ENCODE results near the gene GPS2. TPM values are rescaled to one million over a fixed set of nuclear protein-coding genes. Genes with fewer than 3 reads are reported as not detected.

The GPS2 gene
- total and polyA plus RNA-seq, 2 of the 4 experiments (the other 2 are of a cell fraction) = 36.2 to 50.9 TPM

- no peak overlapping the region for H3K9ac ChIP-seq (ENCODE audit: low read depth, low read length)
- no peak overlapping the region for H3K27ac ChIP-seq (ENCODE audit: insufficient read depth, low read length)
- H3K18ac ChIP-seq (ENCODE audit: low read depth, low read length) = no peak overlapping the region
- H3K9me1 ChIP-seq (ENCODE audit: insufficient read depth, low read length) = 0 out of 2 replicates have a peak, but pooled peaks cover 4% of the 10 kb centered on the region
- no peak overlapping the region for H3K4ac ChIP-seq (ENCODE audit: low read depth, low read length)
- H4K8ac ChIP-seq (ENCODE audit: low read depth in 2 of 2, low read length in 2 of 2) = no peak overlapping the region
- H4K5ac ChIP-seq (ENCODE audit: low read depth, low read length) = no peak overlapping the region
- no peak for ATAC-seq (ENCODE audit: low read depth)
- H3K23ac ChIP-seq (ENCODE audit: low read depth, low read length) = no peak overlapping the region
- TF ChIP-seq CHD1 (IDR thresholded peaks at IDR 0.05; ENCODE audit: low read depth, low read length) (no peak), CEBPB (IDR thresholded peaks at IDR 0.05; ENCODE audit: low read depth, low read length) (no peak), MAZ (IDR thresholded peaks at IDR 0.05; ENCODE audit: borderline replicate concordance, low read depth, low read length) (no peak), MXI1 (IDR thresholded peaks at IDR 0.05; ENCODE audit: borderline replicate concordance, low read depth, low read length) (no peak), ELK1 (IDR thresholded peaks at IDR 0.05; ENCODE audit: borderline replicate concordance, low read depth, low read length) (no peak), FOS (IDR thresholded peaks at IDR 0.05; ENCODE audit: low read depth, low read length) (no peak), POLR2A (IDR thresholded peaks at IDR 0.05; ENCODE audit: low read depth, low read length) (no peak), USF2 (IDR thresholded peaks at IDR 0.05; ENCODE audit: low read depth, low read length) (no peak), RAD21 (IDR thresholded peaks at IDR 0.05; ENCODE audit: low read length) (no peak), MAFK (IDR thresholded peaks at IDR 0.05; ENCODE audit: low read depth, low read length) (no peak), CTCF (conservative IDR thresholded peaks at IDR 0.05; ENCODE audit: low read depth, low read length) (no peak), SMC3 (IDR thresholded peaks at IDR 0.05; ENCODE audit: low read depth, low read length) (no peak), BHLHE40 (IDR thresholded peaks at IDR 0.05; ENCODE audit: low read depth, low read length) (no peak), NFE2L2 (IDR thresholded peaks at IDR 0.05; ENCODE audit: low read depth, low read length) (no peak), RCOR1 (IDR thresholded peaks at IDR 0.05; ENCODE audit: insufficient replicate concordance, low read length) (no peak)
- H3K56ac ChIP-seq (ENCODE audit: extremely low read depth, insufficient read depth, low read length) = no peak overlapping the region
- H2BK15ac ChIP-seq (ENCODE audit: low read depth, low read length) = no peak overlapping the region
- in situ Hi-C loops (cut with MboI; ENCODE audit: low sequenced_read_pairs) (no loop called here), intact Hi-C loops (cut with micrococcal nuclease) (no loop called here), dilution Hi-C loops (cut with HindIII; ENCODE audit: low sequenced_read_pairs, unreplicated experiment) (no loop called here)
- no peak overlapping the region for H3K4me2 ChIP-seq (ENCODE audit: low read depth, low read length)
- BruUV-seq (replicated peaks) = no TSS peak
- peaks cover 7% of the 10 kb centered on the region for H3K4me1 ChIP-seq (ENCODE audit: control insufficient read depth, insufficient read depth, low read length)
- H3K4me3 ChIP-seq (ENCODE audit: insufficient read depth, low read depth, low read length) = no peak overlapping the region
- no peak overlapping the region for H2BK120ac ChIP-seq (ENCODE audit: low read depth, low read length)
- ChIA-PET CTCF (no interaction called here), POLR2A (ENCODE audit: unreplicated experiment) (no interaction called here)
- H4K20me1 ChIP-seq (ENCODE audit: insufficient read depth, low read length) = peaks cover 16% of the 10 kb centered on the region
- H2AK9ac ChIP-seq (replicated peaks; ENCODE audit: low read depth, low read length, poor library complexity) = no peak overlapping the region
- H2AK5ac ChIP-seq (ENCODE audit: low read depth, low read length) = no peak overlapping the region
- H2BK20ac ChIP-seq (ENCODE audit: low read depth, low read length) = no peak overlapping the region
- no peak overlapping the region for H4K91ac ChIP-seq (ENCODE audit: insufficient read depth, low read depth, low read length)
- DNase-seq = no peak
- no peak overlapping the region for H2AFZ ChIP-seq (replicated peaks; ENCODE audit: low read length, poor library complexity)
- peaks cover 9 to 21% of the 10 kb centered on the region in 2 experiments; a peak in 3 of 4 replicates for H3K79me1 ChIP-seq (ENCODE audit: low read depth in 1 of 2, low read length in 2 of 2)
- 95% methylated on average over 9 of the region's 13 CpGs; no CpG with 5 or more reads in 1 of the 2 experiments for WGBS, 2 experiments (ENCODE audit: extremely low coverage in 2 of 2, insufficient read length in 1 of 2)
- no peak overlapping the region for H3K14ac ChIP-seq (replicated peaks; ENCODE audit: low read depth, low read length)
- H2BK5ac ChIP-seq (ENCODE audit: low read depth, low read length, poor library complexity, severe bottlenecking) = no peak overlapping the region
- H3K27me3 ChIP-seq (ENCODE audit: control insufficient read depth, insufficient read depth, low read length) = no peaks in the 10 kb centered on the region
- peaks cover 67% of the 10 kb centered on the region for H3K36me3 ChIP-seq (ENCODE audit: control insufficient read depth, insufficient read depth, low read length)
- H3K9me3 ChIP-seq (ENCODE audit: control insufficient read depth, insufficient read depth, low read length) = no peaks in the 10 kb centered on the region
These were observed 3.1 kb upstream of the GPS2 start for GRCh38 chr17:7318121-7318860.

Measured in IMR-90 (cell line).